GM08714 (cell line): ENCODE results near the gene ZBED5.
"Not testable (repeated sequence)": the region's sequence is repeated elsewhere in the genome, so short reads cannot be mapped to it uniquely, and the experiment has no call there.

Experiments
- H3K4me3 ChIP-seq: fragments of 200-500 bp; sonication (Bioruptor generic); 2 replicates; pipeline ENCODE4 v1.5.1; 2014; ENCODE audit warnings: mild to moderate bottlenecking, low read length, inconsistent platforms
- ZNF274 ChIP-seq: IDR thresholded peaks from 2 replicates; pipeline ENCODE4 v1.6.1; 2012; ENCODE audit warnings: mild to moderate bottlenecking, low read depth, low read length

The ZBED5 gene

DNA sequence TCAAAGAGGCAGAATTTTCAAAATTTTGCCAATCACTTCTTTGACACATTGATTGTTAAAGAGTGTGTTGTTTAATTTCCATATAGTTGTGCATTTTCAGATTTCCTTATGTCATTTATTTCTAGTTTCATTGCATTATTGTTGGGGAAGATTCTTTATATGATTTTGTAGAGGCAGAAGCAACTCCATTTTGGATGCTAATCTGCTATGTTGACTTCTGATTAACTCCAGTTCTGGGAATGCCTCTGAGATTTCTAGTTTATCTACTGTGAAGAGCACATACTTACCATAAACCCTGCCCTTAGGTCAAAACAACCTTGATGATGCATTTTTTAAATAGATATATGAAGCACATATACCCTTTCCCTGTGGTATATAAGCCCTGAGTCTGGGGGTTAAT, 29.5 kb upstream of the ZBED5 start:
- H3K4me3 ChIP-seq: no peak overlapping the region
- TF ChIP-seq ZNF274: no peak

DNA sequence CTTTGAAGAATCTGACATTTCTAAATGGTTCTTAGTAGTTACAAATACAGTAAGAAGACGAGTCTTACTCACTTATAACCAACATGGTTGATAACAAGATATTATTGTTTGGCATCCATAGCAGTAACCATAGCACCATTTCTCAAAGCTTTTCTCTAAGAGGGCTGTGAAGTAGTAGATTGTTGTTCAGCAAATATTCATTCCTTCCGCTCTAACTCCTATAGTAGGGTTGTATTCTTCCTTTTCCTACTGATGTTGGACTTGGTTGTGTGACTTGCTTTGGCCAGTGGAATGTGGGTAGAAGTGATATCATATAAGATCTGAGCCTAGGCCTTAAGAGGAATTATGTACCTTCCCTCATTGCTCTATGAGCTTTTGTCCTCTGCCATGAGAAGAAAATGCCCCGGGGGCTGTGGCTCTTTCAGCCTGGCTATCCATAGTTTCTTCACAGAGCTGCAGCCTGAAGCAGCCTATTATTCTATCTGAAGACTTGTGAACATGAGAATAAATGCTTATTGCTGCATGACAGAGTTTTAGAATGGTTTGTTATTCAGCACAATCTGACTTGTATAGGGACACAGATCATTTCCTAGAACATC, 28.9 kb upstream of the ZBED5 start:
- H3K4me3 ChIP-seq: no peak overlapping the region
- no peak for TF ChIP-seq ZNF274

DNA sequence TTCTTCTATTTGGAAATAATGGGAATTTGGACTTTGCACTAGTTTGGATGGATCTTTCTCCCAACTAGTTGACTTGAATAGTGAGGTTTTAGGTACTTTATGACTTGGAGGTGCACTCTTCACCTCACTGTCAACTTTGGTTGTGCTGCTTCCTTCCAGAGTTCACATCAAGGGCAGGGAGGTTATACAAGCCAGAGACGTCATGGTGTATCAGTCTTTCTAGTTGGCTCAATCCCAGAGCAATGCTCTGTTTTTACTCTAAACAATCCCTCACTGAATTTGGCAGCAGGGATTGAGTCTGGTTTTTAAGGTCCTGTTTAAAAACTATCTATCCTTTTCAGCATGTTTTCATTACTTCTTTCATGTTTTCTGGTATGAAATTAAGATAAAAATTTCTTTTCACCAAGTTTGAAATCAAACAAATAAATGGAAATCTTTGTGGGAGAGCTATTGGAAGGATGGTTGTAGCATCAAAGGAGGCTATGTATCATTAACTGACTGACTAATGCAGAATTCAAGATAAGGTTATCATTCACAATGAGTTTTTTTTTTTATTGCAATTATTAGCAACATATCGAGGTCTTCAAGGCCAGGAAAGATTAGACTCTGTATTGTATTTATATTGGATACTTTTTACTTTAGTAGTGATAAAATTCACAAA, 28.0 kb upstream of the ZBED5 start:
- no peak for TF ChIP-seq ZNF274
- no peak overlapping the region for H3K4me3 ChIP-seq

DNA sequence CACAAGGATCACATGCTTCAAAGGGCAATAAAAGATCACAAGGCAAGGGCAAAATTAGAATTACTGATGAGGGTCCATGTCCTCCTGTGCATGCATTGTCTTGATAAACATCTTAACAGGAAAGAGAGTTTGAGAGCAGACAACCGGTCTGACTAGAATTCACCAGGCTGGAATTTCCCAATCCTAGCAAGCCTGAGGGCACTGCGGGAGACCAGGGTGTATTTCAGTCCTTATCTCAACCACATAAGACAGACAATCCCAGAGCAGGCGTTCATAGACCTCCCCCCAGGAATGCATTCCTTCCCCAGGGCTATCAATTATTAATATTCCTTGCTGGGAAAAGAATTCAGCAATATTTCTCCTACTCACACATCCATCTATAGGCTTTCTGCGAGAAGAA, 26.4 kb upstream of the ZBED5 start:
- not testable (repeated sequence) for H3K4me3 ChIP-seq

DNA sequence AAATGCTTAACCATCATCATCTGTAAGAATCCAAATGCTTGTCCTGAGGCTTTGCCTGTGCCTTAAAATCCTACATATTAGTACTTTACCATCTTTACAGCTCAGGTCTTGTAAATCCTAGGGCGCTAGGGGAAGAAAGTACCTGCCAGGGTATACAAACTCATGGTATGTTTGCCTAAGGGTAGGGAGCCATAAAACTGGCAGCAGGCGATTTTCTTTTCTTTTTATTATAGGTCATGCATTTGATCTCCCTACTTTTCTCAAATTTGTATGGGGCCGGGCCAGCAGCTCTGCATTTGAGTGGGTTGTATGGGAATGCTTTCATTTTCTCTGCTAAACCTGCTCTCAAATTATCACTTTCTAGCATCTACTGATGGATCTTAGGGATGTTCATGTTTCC, 24.0 kb upstream of the ZBED5 start:
- TF ChIP-seq ZNF274: no peak
- no peak overlapping the region for H3K4me3 ChIP-seq

DNA sequence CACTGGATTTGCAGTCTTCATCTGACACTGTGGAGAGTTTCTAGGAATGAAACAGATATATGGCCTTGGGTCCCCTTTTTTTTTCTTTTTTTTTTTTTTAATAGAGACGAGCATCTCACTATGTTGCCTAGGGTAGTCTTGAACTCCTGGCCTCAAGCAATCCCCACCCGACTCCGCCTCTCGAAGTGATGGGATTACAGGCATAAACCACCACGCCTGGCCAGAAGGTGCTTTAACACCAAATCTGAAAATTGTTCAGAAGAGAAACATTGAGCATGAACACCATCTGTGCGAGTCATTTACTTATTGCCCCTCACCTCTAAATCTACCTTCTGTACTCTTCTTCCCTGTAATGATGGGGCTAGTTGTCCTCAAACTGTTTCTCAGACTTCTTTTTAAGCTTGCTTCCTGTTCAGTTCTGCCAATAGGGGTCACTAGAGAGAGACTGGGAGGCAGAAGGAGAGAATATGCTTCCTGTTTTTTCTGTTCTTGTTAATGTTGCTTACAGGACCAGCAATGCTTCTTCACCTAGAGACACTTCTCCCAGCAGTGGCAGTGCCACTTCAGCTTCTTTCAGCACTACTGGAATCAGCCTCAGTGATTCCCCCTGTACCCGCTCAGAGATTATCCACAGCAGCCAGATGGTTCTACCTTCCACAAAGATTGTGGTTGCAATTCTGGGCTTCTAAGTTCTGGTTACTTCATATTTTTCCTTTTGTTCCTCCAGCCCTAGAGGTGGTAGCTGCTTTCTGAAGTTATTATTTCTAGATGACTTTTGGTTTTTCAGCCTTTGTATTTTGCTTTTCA, 20.8 kb upstream of the ZBED5 start:
- no peak for TF ChIP-seq ZNF274
- no peak overlapping the region for H3K4me3 ChIP-seq

DNA sequence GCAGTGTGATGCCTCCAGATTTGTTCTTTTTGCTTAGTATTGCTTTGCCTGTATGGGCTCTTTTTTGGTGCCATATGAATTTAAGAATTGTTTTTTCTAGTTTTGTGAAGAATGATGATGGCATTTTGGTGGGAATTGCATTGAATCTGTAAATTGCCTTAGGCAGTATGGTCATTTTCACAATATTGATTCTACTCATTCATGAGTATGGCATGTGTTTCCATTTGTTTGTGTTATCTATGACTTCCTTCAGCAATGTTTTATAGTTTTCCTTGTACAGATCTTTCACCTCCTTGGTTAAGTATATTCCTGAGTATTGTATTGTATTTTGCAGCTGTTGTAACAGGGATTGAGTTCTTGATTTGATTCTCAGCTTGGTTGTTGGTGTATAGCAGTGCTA, 18.3 kb upstream of the ZBED5 start:
- no peak overlapping the region for H3K4me3 ChIP-seq
- no peak for TF ChIP-seq ZNF274

DNA sequence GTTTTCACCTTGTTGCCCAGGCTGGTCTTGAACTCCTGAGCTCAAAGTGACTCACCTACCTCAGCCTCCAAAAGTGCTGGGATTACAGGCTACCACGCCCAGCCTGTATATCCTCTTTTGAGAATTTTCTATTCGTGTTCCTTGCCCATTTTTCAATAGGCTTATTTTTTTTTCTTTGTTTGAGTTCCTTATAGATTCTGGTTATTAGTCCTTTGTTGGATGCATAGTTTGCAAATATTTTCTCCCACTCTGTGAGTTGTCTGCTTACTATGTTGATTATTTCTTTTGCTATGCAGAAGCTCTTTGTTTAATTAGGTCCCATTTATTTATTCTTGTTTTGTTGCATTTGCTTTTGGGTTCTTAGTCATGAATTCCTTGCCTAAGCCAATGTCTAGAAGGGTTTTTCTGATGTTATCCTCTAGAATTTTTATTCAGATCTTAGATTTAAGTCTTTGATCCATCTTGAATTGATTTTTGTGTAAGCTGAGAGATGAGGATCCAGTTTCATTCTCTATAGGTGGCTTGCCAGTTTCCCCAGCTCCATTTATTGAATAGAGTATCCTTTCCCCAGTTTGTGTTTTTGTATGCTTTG, 17.7 kb upstream of the ZBED5 start:
- no peak for TF ChIP-seq ZNF274
- H3K4me3 ChIP-seq: no peak overlapping the region

DNA sequence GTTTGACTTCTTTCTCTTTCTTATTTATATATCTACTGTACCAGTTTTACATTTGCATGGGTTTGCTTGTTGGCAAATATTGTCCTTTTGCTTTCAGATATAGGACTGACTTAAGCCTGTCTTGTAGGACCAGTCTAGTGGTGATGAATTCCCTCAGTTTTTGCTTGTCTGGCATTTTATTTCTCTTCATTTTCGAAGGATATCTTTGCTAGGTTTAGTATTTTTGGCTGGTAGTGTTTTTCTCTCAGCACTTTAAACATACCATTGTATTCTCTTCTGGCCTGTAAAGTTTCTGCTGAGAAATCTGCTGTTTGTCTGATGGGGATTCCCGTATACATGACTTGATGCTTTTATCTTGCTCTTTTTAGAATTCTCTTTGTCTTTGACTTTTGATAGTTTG, 14.2 kb upstream of the ZBED5 start:
- no peak for TF ChIP-seq ZNF274
- no peak overlapping the region for H3K4me3 ChIP-seq

DNA sequence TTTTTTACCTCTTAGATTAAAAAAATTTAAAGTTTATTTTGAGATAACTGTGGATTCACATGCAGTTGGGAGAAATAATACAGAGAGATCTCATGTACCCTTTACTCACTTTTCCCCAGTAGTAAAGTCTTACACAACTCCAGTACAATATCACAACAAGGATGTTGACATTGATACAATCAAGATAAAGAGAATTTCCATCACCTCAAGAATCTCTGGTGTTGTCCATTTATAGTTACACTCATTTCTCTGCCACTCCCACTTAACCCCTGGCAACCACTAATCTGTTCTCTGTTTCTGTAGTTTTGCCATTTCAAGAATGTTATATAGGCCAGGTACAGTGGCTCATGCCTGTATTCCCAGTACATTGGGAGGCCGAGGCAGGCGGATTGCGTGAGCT, 10.5 kb upstream of the ZBED5 start:
- TF ChIP-seq ZNF274: no peak
- no peak overlapping the region for H3K4me3 ChIP-seq

DNA sequence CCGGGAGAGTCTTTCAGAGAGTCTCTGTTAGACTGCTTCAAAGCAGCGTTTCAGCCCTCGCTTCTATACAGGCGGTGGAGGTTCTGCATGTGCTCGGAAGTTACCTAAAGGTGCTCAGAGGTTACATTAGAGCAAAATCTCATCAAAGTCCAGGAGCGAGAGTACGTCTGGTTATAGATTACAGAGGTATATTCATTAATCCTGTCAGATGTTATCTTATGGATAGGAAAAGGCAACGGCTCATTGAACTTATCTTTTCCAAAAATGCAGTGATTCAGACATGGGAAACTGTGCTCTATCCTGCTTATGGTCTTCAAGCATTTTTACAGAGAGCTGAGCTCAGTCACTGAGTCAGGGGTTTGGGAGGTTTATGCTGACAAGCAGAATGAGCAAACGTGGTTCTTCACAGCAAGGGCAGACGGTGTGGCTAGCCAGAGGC, 9.1 kb upstream of the ZBED5 start:
- H3K4me3 ChIP-seq: no peak overlapping the region
- TF ChIP-seq ZNF274: no peak

DNA sequence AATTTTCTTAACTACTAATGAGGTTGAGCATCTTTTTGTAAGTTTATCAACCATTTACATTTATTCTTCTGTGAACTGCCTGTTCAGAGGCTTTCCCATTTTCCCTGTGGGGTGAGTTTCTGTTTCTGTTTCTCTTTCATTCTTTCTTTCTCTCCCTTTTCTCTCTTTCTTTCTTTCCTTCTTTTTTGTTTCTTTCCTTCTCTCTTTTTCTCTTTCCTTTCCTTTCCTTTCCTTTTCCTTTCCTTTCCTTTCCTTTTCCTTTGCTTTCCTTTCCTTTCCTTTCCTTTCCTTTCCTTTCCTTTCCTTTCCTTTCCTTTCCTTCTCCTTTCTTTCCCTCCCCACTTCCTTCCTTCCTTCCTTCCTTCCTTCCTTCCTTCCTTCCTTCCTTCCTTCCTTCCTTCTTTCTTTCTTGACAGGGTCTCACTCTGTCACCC, 8.0 kb upstream of the ZBED5 start:
- TF ChIP-seq ZNF274: no peak
- no peak overlapping the region for H3K4me3 ChIP-seq

DNA sequence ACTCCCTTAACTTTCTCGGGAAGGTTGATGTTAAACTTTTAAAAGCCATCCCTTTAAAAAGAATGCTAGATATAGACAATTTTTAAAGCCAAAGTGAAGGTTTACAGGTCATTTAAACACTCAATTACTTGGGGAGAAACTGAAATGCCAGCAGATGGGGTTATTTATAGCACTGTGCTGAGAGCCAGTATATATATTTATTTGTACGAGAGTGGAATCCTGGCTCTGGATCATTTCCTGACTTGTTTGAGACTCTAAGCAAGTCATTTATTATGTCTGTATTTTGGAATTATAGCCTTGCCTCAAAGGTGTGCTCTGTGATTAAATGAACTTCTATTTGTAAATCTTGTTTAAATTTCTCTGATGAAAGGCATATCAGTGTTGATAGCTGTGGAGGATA, 6.8 kb upstream of the ZBED5 start:
- H3K4me3 ChIP-seq: no peak overlapping the region
- no peak for TF ChIP-seq ZNF274

DNA sequence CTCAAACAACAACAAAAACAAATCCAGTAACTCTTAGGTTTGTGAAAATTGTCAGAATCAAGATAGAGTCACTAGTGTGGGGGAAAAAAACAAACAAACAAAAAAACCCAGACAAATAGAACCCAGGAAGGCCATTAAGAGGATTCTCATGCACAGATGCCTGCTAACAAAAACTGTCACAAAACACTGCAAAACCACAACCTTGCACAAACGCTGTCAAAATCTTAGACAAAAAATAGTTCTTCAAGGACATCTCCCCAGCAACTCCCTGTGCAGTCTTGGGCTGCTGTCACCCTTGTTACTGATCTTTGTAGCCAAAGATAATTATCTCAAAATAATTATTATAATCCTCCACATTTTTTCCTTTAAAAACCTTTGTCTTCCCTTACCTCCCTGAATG, 4.6 kb upstream of the ZBED5 start:
- TF ChIP-seq ZNF274: no peak
- H3K4me3 ChIP-seq: no peak overlapping the region

DNA sequence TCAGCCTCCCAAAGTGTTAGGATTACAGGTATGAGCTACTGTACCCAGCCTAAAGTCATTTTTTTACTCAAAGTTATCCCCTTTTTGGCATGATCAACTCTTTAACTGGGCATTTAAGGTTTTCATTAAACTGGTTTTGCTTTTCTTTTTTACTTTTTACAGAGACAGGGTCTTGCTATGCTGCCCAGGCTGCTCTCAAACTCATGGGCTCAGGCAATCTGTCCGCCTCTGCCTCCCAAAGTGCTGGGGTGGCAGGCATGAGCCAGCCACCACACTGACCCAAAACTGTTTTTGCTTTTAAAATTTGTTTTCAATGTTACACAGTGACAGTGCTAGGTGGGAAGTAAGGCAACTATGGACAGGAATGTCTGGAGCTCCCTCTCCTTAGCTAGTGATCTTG, 3.9 kb upstream of the ZBED5 start:
- H3K4me3 ChIP-seq: no peak overlapping the region
- no peak for TF ChIP-seq ZNF274
